G401.6 (cell line): ENCODE measurements around the gene FBXL17.

Experiments
- FAIRE-seq: peaks from 2 replicates; lab custom pipeline; 2012; peaks lifted over from hg19 to GRCh38; lab: Jason Lieb, UNC

FBXL17 gene

GRCh38 chr5:107950776-107951175 lies 431.1 kb downstream of the FBXL17 start:
- no peak for FAIRE-seq

GRCh38 chr5:107949688-107950341 lies 432.1 kb downstream of the FBXL17 start:
- FAIRE-seq, result no peak

GRCh38 chr5:107948377-107948776 lies 433.5 kb downstream of the FBXL17 start:
- FAIRE-seq, result no peak

GRCh38 chr5:107945061-107945460 lies 436.8 kb downstream of the FBXL17 start:
- no peak for FAIRE-seq

- FAIRE-seq, result no peak
Measured at GRCh38 chr5:107943923-107944322, 438.0 kb downstream of the FBXL17 start.

GRCh38 chr5:107941036-107941435 lies 440.9 kb downstream of the FBXL17 start:
- no peak for FAIRE-seq

GRCh38 chr5:107937651-107938355 lies 444.1 kb downstream of the FBXL17 start:
- no peak for FAIRE-seq

GRCh38 chr5:107937204-107937603 lies 444.7 kb downstream of the FBXL17 start:
- FAIRE-seq, result no peak

GRCh38 chr5:107936515-107936914 lies 445.4 kb downstream of the FBXL17 start:
- FAIRE-seq, result no peak

- no peak for FAIRE-seq
Measured at GRCh38 chr5:107935645-107936044, 446.3 kb downstream of the FBXL17 start.

- FAIRE-seq, result no peak
Measured at GRCh38 chr5:107933326-107933725, 448.6 kb downstream of the FBXL17 start.

GRCh38 chr5:107930891-107931290 lies 451.0 kb downstream of the FBXL17 start:
- no peak for FAIRE-seq

GRCh38 chr5:107930092-107930491 lies 451.8 kb downstream of the FBXL17 start:
- FAIRE-seq, result no peak

GRCh38 chr5:107929080-107929479 lies 452.8 kb downstream of the FBXL17 start:
- no peak for FAIRE-seq

- no peak for FAIRE-seq
Measured at GRCh38 chr5:107926121-107926520, 455.8 kb downstream of the FBXL17 start.

- no peak for FAIRE-seq
Measured at GRCh38 chr5:107925200-107925599, 456.7 kb downstream of the FBXL17 start.

- no peak for FAIRE-seq
Measured at GRCh38 chr5:107919969-107920368, 461.9 kb downstream of the FBXL17 start.

- FAIRE-seq, result no peak
Measured at GRCh38 chr5:107919361-107919760, 462.5 kb downstream of the FBXL17 start.

GRCh38 chr5:107917983-107918382 lies 463.9 kb downstream of the FBXL17 start:
- FAIRE-seq, result no peak

GRCh38 chr5:107916731-107917725 lies 464.9 kb downstream of the FBXL17 start:
- no peak for FAIRE-seq

GRCh38 chr5:107915176-107915812 lies 466.6 kb downstream of the FBXL17 start:
- FAIRE-seq, result no peak

- FAIRE-seq, result no peak
Measured at GRCh38 chr5:107913494-107913893, 468.4 kb downstream of the FBXL17 start.
